PC-3 (cell line): ENCODE measurements around the gene FAM25A. TPM values are rescaled to one million over a fixed set of nuclear protein-coding genes. Genes with fewer than 3 reads are reported as not detected.
"Not testable (repeated sequence)": the region's sequence is repeated elsewhere in the genome, so short reads cannot be mapped to it uniquely, and the experiment has no call there.

Experiments
- ATAC-seq: fragments of 200-7000 bp; cut with Tn5 transposase; 2 replicates; pipeline ENCODE4 v1.9.1; 2020; ENCODE audit warnings: mild to moderate bottlenecking, moderate library complexity
- BruUV-seq: library from RNA; stranded (reverse); fragments of 400-500 nt; replicated peaks from 2 replicates; lab custom pipeline; 2021; lab: Mats Ljungman, UMichigan
- CTCF ChIA-PET: fragments of 300-600 bp; sonication (Branson Sonifier 250); formaldehyde crosslinking; loops from one replicate; lab custom pipeline; 2022; ENCODE audit warnings: antibody characterized with exemption; lab: Charles Lee
- POLR2A ChIA-PET: fragments of 300-600 bp; sonication (Branson Sonifier 250); formaldehyde crosslinking; loops from one replicate; lab custom pipeline; 2022; ENCODE audit warnings: antibody characterized with exemption; ENCODE audit not compliant: unreplicated experiment; lab: Charles Lee
- DNase-seq: peaks from one replicate; pipeline ENCODE4 v3.0.0-alpha.2; 2015
- H2AFZ ChIP-seq: fragments of 300-600 bp; sonication (generic); 2 replicates; pipeline ENCODE4 v1.6.0; 2016; ENCODE audit warnings: antibody characterized with exemption, low read length
- H3F3A ChIP-seq: fragments of 300-600 bp; sonication (generic); one replicate; pipeline ENCODE4 v1.6.0; 2017; ENCODE audit warnings: antibody characterized with exemption, low read length, control low read depth, mild to moderate bottlenecking; ENCODE audit not compliant: unreplicated experiment
- H3K27ac ChIP-seq: fragments of 300-600 bp; sonication (generic); 2 replicates; pipeline ENCODE4 v1.5.1; 2016; ENCODE audit warnings: mild to moderate bottlenecking, low read length
- H3K27me3 ChIP-seq: fragments of 300-600 bp; sonication (generic); 2 replicates; pipeline ENCODE4 v1.6.1; 2016; ENCODE audit warnings: low read length, mixed read lengths
- H3K36me3 ChIP-seq: fragments of 300-600 bp; sonication (generic); 2 replicates; pipeline ENCODE4 v1.6.1; 2016; ENCODE audit warnings: low read depth, mixed run types, low read length, mixed read lengths
- H3K4me1 ChIP-seq: fragments of 300-600 bp; sonication (generic); 2 replicates; pipeline ENCODE4 v1.5.1; 2016; ENCODE audit warnings: low read length; ENCODE audit not compliant: insufficient read depth
- H3K4me2 ChIP-seq: fragments of 300-600 bp; sonication (generic); 2 replicates; pipeline ENCODE4 v1.6.0; 2016; ENCODE audit warnings: low read length
- H3K4me3 ChIP-seq: fragments of 300-600 bp; sonication (generic); 2 replicates; pipeline ENCODE4 v1.5.1; 2016; ENCODE audit warnings: mild to moderate bottlenecking, low read length, mixed read lengths
- H3K79me2 ChIP-seq: fragments of 300-600 bp; sonication (generic); 2 replicates; pipeline ENCODE4 v1.6.1; 2017; ENCODE audit warnings: low read length, mixed read lengths
- H3K9ac ChIP-seq: fragments of 300-600 bp; sonication (generic); 2 replicates; pipeline ENCODE4 v1.6.0; 2016; ENCODE audit warnings: mild to moderate bottlenecking, low read length
- H3K9me2 ChIP-seq: fragments of 300-600 bp; sonication (generic); replicated peaks from 2 replicates; pipeline ENCODE4 v1.6.1; 2016; ENCODE audit warnings: mixed run types, low read length, mixed read lengths
- H3K9me3 ChIP-seq: fragments of 300-600 bp; sonication (generic); 2 replicates; pipeline ENCODE4 v1.6.1; 2016; ENCODE audit warnings: low read length, mixed read lengths
- H4K20me1 ChIP-seq: fragments of 300-600 bp; sonication (generic); 2 replicates; pipeline ENCODE4 v1.6.1; 2016; ENCODE audit warnings: low read length, mixed read lengths
- intact Hi-C: fragments of 100-400 bp; cut with micrococcal nuclease; formaldehyde crosslinking; loops from 2 replicates; pipeline ENCODE4 v1.9.0; 2023
- total RNA-seq: library from RNA; depleted of rRNA; stranded (reverse); fragments of >200 nt; gene quantifications from 2 replicates; pipeline ENCODE4 v1.2.3, GENCODE V29; 2014

Gene FAM25A
- total RNA-seq, 1 experiment from 2014 or later = 11.4 TPM

GRCh38 chr10:87008303-87008702 is 11.8 kb upstream of the FAM25A start:
- ATAC-seq, POLR2A ChIA-PET, H3K4me3 ChIP-seq, H3K79me2 ChIP-seq, CTCF ChIA-PET, BruUV-seq, H3K9me3 ChIP-seq, H3K9ac ChIP-seq, H3F3A ChIP-seq, H4K20me1 ChIP-seq, H3K4me1 ChIP-seq, H3K27me3 ChIP-seq, H2AFZ ChIP-seq, H3K36me3 ChIP-seq, H3K9me2 ChIP-seq: not testable (repeated sequence)
- H3K27ac ChIP-seq = peak overlapping the region; percentile 70
- intact Hi-C loops = loop anchor here (5.0 kb wide), 1 partner anchor 89 kb away; the partner anchor contains the start of gene SHLD2
- peak overlapping the region; percentile 37; the same call in 1 of the 2 replicates for H3K4me2 ChIP-seq
- peak; percentile 75 for DNase-seq

GRCh38 chr10:87009134-87009696 is 10.9 kb upstream of the FAM25A start:
- H3F3A ChIP-seq, H3K4me3 ChIP-seq, BruUV-seq, CTCF ChIA-PET, ATAC-seq, H3K27ac ChIP-seq, H3K79me2 ChIP-seq, H4K20me1 ChIP-seq, H3K27me3 ChIP-seq, H3K36me3 ChIP-seq, H3K9ac ChIP-seq, H3K9me3 ChIP-seq, H3K4me2 ChIP-seq, H3K4me1 ChIP-seq, H3K9me2 ChIP-seq, DNase-seq, H2AFZ ChIP-seq, POLR2A ChIA-PET: not testable (repeated sequence)
- intact Hi-C loops = loop anchor here (5.0 kb wide), 1 partner anchor 88 kb away; the partner anchor contains the start of gene SHLD2

- ATAC-seq, H3K9ac ChIP-seq, H2AFZ ChIP-seq, H3K36me3 ChIP-seq, intact Hi-C loops, DNase-seq, H3K27me3 ChIP-seq, BruUV-seq, H3F3A ChIP-seq, H3K9me3 ChIP-seq, H3K4me2 ChIP-seq, H3K9me2 ChIP-seq, CTCF ChIA-PET, H3K4me3 ChIP-seq, POLR2A ChIA-PET, H3K79me2 ChIP-seq, H3K27ac ChIP-seq, H3K4me1 ChIP-seq, H4K20me1 ChIP-seq: not testable (repeated sequence)
These were observed 6.6 kb upstream of the FAM25A start for GRCh38 chr10:87013528-87013927.

GRCh38 chr10:87014986-87015716 is 4.9 kb upstream of the FAM25A start:
- H2AFZ ChIP-seq, H3F3A ChIP-seq, BruUV-seq, H3K9me3 ChIP-seq, DNase-seq, intact Hi-C loops, H3K9ac ChIP-seq, H3K27ac ChIP-seq, H3K4me3 ChIP-seq, H3K9me2 ChIP-seq, H4K20me1 ChIP-seq, H3K4me2 ChIP-seq, ATAC-seq, H3K36me3 ChIP-seq, POLR2A ChIA-PET, H3K27me3 ChIP-seq, CTCF ChIA-PET, H3K79me2 ChIP-seq: not testable (repeated sequence)
- H3K4me1 ChIP-seq = peaks cover 11% of the 10 kb centered on the region; the same call in 1 of the 2 replicates

GRCh38 chr10:87018127-87018526 is 2.0 kb upstream of the FAM25A start:
- H3K9me2 ChIP-seq, intact Hi-C loops: not testable (repeated sequence)

GRCh38 chr10:87019066-87019465 is 1.0 kb upstream of the FAM25A start:
- H3K9me3 ChIP-seq, CTCF ChIA-PET, POLR2A ChIA-PET, H3K79me2 ChIP-seq, H3K36me3 ChIP-seq, BruUV-seq, H3F3A ChIP-seq, H3K27me3 ChIP-seq, H3K4me2 ChIP-seq, H3K4me3 ChIP-seq, ATAC-seq, H4K20me1 ChIP-seq, H2AFZ ChIP-seq, H3K9me2 ChIP-seq, intact Hi-C loops, H3K9ac ChIP-seq: not testable (repeated sequence)
- Histone ChIP-seq H3K27ac (peak overlapping the region; percentile 78; the same call in 1 of the 2 replicates), H3K4me1 (peaks cover 11% of the 10 kb centered on the region; the same call in 1 of the 2 replicates)
- DNase-seq = peak; percentile 57

More at GRCh38 chr10:87018127-87018526, 2.0 kb upstream of the FAM25A start:
- H3K9me3 ChIP-seq, BruUV-seq, H3K9ac ChIP-seq, DNase-seq, H3K79me2 ChIP-seq, ATAC-seq, H4K20me1 ChIP-seq, H3K4me2 ChIP-seq, POLR2A ChIA-PET, H3K27me3 ChIP-seq, H2AFZ ChIP-seq, CTCF ChIA-PET, H3K4me3 ChIP-seq, H3K36me3 ChIP-seq, H3F3A ChIP-seq: not testable (repeated sequence)
- Histone ChIP-seq H3K27ac (peak overlapping the region; percentile 64), H3K4me1 (peaks cover 11% of the 10 kb centered on the region; the same call in 1 of the 2 replicates)
